HG03342 (cell line): Measurements from ENCODE around the gene SPIRE2.
"Not testable (repeated sequence)": the region's sequence is repeated elsewhere in the genome, so short reads cannot be mapped to it uniquely, and the experiment has no call there.

Experiments used
- ATAC-seq: cut with Tn5 transposase; IDR thresholded peaks from one replicate; pipeline ENCODE4 v1.9.1; 2021; ENCODE audit warnings: mild to moderate bottlenecking, moderate library complexity; ENCODE audit not compliant: unreplicated experiment

SPIRE2 gene

DNA sequence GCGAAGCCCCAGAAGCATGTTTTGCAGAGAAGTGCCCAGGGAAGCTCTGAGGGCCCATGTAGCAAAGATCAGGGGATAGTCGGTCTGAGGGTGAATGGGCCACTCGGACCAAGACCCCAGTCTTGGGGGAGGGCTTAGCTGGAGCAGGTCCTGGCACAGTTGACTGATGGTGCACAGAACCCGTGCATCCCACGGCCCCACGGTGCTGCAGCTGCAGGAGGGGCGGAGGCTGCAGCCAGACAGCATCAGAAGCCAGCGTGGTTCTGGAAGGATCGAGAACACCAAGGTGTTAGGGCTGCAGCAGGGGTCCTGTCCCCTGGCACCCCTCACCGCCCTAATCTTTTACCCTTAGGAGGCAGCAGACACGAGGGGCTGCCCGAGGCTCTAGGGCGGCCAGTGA lies 83.9 kb downstream of the SPIRE2 start:
- ATAC-seq: no peak

DNA sequence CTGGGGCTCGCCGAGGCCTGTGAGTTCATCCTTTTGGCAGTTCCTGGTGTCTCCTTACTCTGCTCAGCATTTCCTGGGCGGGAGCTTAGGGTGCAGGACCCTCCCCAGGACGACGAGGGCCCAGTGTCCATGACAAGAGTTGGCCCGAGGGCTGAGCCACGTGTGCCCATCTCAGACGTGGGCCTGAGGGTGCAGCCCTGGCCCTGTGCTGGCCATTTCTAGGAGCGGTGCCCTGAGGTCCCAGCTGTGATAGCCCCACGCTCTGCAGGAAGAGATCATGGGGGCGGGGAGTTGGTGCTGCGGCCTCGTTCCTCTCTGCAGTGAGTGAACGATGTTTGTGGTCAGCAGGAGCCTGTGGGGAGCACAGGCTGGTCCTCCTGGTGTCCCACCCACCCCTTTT lies 84.4 kb downstream of the SPIRE2 start:
- ATAC-seq: no peak

- no peak for ATAC-seq
Observed at GRCh38 chr16:89913408-89914387, 85.4 kb downstream of the SPIRE2 start.

GRCh38 chr16:89914642-89915285 lies 86.5 kb downstream of the SPIRE2 start:
- ATAC-seq: not testable (repeated sequence)

DNA sequence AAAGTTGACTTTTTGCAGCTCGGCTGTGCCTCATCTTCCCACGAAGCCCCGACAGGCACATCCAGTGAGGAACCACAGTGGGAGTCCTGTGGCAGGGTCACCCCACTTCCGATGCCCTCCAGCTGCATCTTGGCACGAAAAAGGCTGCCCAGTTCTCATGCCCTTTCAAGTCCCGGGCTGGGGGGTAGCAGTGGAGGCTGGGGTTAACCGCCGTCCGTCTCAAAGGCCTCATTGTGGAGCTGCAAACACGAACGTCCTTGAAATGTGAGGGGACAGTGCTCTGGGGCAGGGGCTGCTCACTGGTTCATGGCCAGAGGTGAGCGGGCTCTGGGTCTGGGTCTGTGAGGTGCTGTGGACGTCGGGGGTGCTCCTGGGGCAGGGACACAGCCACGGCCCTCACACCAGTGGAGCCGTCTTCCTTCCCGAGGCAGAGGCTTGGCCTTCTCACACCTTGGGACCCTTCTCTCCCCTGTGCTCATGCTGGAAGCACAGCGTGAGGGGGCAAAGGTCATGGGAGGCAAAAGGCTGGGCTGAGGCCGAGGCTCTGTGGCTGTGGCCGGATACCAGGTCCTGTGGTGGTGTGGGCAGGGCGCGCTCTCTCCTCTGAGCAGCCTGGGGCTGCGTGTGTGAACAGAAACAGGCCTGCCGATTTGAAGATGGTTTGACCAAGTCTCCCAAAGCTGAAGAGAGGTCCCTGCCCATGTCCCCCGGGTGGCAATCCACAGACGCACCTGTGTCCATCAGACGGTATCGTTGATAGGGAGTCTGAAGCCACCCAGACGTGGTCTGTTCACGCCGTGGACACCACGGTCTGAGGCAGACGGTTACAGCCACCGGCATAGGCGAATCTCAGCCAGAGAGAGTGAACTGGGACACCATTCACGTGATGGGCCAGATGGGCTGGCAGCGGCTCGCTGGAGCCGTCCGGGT lies 87.3 kb downstream of the SPIRE2 start:
- ATAC-seq: no peak

- peak; percentile 85 for ATAC-seq
Observed at GRCh38 chr16:89917773-89918452, 89.6 kb downstream of the SPIRE2 start.

- ATAC-seq: no peak
Observed at GRCh38 chr16:89918453-89919347, 90.4 kb downstream of the SPIRE2 start, which contains the start of gene MC1R. Gene MC1R (plus strand): TSS chr16:89918862. CDS start chr16:89919259, 397 bp downstream.

- no peak for ATAC-seq
Observed at GRCh38 chr16:89919535-89920406, 91.5 kb downstream of the SPIRE2 start.

DNA sequence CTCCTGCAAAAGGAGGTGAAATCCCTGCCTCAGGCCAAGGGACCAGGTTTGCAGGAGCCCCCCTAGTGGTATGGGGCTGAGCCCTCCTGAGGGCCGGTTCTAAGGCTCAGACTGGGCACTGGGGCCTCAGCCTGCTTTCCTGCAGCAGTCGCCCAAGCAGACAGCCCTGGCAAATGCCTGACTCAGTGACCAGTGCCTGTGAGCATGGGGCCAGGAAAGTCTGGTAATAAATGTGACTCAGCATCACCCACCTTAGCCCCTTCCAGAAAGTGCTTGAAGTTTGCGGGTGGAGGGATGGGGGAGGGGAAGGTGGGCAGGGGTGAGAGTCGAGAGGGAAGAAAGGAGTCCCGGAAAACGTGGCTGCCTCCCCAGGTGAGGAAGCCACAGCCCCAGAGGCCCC lies 92.4 kb downstream of the SPIRE2 start:
- ATAC-seq: no peak
